ENCODE measurements around the gene UTRN.

Gene UTRN

DNA sequence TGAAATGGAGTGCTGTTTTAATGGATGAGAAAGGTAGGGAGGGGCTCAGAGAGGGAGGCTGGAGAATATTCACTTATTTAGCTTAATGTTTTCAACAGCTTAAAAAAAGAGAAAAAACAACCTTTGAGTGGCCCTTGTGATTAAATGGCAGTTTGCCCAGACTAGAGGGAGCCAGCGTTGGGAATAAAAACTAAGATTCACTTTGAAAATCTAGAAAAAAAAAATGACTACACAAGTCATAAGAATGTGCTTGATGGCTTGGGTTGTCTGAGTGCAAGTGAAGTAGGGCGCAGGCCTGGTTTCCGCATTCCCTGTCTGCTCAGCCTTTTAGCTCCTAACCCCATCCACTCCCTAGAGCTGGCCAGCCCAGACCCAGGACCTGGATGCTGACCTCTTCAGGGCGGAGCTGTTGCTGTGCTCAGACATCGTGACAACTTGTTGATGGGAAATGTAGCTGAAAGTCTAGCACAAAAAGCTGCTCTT lies 28.9 kb downstream of the UTRN start:
- DNase-seq (ENCODE audit: low read depth) = no peak

DNA sequence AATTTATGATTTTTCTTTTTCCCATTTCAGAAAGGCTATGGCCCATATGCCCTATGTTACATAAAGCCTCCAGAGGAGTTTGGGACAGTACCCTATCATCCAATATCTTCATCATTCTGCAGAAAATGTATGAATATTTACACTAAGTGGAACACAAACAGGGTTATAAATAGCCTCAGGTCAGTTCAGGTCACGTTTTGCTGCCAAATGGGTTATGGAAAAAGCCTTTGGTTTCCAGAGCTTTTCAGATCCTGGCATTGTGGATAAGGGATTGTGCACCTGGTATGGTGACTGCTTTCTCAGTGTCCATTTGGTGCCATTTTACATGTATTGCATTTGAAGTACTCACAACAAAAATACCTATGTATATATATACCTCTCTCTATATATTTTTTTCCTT lies 29.4 kb downstream of the UTRN start:
- DNase-seq (ENCODE audit: low read depth) = no peak

DNA sequence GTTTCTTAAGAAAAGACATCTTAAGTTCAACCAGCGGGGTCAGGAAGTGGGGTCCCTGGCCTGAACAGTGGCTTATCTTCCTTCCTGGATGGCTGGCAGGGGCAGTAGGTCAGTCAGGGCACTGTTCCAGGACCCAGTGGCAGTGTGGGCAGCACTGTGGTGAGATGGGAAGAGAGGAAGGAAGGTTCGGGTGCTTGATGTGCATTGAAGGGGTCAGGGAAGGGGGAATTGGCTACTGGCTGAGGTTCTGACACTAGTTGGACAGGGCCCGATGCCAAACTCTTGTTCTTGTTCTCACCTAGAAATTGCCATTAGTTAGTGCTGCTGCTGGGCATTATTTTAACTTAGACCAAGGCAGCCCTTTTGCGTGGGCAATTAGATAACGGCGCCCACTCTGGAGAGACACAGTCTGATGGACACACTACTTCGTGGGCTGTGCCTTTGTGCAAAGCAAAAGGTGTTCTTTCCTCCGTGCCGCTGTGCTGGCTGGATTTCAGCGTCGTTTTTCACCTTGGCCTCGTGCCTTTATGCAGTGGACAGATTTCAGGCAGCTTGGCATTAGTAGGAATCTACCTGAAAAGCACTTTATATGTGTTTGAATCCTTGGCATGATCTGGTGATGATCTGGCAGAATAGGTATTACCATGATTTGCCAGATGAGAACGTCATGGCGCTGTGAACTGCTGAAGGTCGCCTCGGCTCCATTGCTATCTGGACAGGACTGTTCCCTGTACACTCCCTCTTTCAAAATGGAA lies 30.3 kb downstream of the UTRN start:
- DNase-seq (ENCODE audit: low read depth) = no peak

DNA sequence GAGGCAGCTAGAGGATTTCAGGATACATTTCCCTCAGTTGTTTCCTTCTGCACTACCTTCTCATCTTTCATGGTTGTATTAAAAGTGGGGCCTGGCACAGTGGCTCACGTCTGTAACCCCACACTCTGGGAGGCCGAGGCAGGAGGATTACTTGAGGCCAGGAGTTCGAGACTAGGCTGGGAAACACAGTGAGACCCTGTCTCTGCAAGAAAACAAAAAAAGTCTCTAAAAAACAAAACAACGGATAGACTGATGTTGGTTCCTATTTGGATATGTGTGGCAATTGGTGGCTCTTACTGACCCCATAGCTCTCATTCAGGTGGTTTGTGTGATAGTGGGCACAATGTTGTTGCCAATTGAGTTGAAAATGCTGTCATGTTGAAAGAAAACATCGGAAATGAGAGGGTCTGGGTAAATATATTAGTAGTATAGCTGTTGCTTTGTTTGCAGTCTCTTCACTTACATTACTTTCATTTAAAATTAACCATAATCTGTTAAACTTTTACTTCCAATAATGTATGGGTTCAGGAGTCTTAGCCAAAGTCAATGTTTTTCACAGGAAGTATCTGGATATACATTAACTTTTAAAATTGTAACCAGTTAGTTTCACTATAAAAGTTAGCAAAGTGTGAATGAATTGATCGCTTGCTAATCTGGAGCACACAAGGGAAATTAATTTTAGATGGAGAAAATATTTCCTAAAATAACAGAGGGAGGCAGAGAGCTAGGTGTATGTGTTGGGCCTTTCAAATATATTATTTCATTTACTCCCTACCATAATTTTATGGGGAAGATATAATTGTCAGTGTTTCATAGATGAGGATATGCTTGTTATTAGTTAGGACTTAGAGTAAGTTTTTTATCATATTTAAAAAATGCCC lies 31.1 kb downstream of the UTRN start:
- no peak for DNase-seq (ENCODE audit: low read depth)

DNA sequence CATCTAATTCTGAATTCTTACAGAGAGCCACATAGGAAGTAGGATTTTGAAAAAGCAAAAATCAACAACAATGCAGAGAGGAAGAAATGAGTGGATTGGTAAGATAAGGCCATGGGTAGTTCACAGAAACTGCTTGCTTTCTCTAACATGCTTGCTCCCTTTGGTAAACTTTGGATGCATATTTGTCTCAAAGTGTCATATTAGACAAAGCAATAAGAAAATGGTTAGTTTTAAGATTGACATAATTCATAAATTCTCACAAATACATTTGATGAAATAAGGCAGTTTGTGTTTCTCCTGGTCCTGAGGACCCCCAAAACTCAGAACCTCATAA lies 31.7 kb downstream of the UTRN start:
- DNase-seq (ENCODE audit: low read depth) = no peak

DNA sequence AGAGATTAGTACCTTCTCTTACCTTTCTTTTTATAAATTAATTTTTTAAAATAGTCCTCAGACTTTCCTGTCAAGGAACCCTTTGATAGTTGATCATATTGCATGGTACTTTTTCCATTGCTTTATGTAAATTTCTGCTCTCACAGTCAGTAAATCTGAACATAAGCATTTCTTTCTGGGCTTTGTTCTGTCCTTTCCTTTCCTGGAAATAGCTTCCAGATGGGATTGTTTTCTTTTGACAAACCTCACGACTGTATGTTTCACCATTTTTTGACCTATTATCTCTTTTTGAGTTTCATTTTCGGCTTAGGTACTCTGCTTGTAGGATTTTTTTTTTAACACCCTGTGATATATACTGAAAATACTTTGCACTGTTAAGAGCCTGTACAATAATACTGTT lies 32.6 kb downstream of the UTRN start:
- DNase-seq (ENCODE audit: low read depth) = no peak

DNA sequence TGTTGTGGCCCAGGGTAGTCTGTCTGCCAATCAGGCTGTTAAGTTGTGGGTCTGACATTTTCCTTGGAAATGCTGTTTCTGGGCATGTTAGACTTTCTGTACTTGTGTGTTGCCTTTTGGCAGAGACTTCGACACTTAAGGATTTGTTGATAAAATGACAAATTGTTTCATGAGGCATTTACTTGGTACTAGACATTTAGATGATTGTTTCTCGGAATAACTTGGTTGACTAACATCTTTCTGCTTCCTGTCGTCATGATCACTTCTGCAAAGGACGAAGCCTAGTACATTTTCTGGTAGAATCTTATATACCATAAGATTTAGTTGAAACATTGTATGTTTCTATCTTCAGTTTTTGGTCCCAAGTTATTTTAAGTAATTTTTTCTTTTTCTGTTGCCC lies 34.1 kb downstream of the UTRN start:
- DNase-seq (ENCODE audit: low read depth) = no peak

DNA sequence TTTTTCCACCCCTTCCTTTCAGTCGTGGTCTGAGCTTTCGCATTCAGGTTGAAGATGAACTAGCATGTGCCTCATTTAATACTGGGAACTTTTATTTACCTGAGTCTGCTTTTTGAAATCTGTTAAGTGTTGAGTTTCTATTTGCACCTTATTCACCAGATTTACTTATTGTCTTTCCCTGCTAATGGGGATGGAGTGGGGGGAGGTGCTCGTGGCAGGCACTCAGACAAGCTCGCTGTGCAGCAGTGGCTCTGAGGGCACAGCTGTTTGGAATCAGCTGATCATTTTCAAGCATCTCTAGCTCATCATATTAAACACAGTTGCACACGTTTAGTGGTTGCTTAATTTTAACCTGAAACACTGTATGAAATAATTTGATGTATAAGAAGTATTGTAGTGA lies 35.6 kb downstream of the UTRN start:
- no peak for DNase-seq (ENCODE audit: low read depth)

DNA sequence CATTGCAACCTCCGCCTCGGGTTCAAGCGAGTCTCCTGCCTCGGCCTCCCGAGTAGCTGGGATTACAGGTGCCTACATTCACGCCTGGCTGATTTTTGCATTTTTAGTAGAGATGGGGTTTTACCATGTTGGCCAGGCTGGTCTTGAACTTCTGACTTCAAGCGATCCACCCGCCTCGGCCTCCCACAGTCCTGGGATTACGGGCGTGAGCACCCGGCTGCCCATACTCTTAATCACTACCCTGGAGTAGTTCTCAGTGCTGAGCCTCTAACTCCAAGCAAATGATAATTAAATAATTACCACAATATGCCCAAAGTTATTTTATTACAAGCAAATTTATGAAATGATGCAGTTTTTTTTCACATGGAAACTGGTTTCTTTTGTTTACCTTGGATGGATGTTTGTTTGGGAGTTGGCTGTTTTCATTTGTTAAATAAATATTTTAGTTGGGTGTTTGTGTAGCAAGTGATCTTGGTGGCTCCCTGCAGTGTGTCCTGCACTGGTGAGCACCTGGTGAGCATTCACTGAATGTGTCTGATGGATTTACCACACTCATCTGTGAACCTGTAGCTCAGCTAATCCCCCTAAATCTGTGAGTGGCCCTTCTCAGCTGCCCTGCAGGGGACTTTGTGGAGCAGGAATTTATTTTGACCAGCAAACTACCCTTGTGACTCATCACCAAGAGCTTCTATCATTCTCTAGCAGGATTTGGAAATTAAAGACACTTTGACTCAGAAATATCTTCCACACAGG lies 36.9 kb downstream of the UTRN start:
- no peak for DNase-seq (ENCODE audit: low read depth)

DNA sequence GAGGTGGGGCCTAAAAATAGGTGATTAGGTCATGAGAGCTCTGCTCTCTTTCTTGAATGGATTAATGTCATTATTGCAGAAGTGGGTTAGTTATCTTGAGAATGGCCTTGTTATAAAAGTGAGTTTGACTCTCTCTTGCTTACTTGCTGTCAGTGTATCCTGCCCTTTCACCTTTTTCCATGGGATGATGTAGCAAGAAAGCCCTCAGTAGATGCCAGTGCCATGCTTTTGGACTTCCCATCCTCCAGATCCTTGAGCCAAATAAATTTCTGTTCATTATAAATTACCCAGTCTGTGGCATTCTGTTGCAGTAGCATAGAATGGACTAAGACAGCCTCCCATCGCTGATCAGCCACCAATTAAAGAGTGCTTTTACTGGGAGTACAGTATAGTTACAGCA lies 40.1 kb downstream of the UTRN start:
- DNase-seq (ENCODE audit: low read depth) = no peak

DNA sequence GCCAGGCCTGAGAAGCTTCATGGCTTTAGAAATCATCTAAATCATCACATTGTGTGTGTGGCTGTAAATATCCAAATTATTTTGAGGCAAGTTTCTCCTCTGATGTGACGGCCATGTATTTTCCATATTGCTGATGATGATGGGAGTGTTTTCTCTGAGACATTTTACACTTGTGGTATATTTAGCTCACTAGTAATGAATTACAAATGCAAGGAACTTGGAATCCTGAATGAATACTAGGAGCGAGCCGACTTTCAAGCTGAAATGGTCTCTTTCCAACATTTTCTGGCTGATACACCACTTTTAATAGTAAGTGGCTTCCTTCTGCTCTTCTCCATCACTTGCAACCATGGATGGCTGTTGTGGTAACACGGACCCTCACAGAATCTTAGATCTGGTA lies 41.3 kb downstream of the UTRN start:
- no peak for DNase-seq (ENCODE audit: low read depth)

DNA sequence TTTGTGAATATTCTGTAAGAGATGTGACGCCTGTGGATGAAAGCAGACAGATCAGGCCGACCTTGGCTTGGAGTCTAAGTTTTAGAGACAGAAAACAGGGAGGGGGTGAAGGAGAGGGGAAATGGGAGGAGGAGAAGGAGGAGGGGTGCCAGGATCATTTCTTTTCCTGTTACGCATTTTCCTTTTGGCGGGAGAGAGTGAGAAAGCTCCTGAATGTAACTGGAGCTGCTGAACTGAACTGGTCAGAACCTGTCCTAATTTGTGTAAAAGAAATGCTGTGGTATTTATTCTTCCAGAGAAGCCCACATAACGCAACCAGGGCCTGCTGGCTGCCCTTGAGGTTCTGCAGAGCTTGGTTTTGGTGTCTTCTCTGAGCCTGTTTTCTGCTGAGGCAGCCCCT lies 41.9 kb downstream of the UTRN start:
- no peak for DNase-seq (ENCODE audit: low read depth)

DNA sequence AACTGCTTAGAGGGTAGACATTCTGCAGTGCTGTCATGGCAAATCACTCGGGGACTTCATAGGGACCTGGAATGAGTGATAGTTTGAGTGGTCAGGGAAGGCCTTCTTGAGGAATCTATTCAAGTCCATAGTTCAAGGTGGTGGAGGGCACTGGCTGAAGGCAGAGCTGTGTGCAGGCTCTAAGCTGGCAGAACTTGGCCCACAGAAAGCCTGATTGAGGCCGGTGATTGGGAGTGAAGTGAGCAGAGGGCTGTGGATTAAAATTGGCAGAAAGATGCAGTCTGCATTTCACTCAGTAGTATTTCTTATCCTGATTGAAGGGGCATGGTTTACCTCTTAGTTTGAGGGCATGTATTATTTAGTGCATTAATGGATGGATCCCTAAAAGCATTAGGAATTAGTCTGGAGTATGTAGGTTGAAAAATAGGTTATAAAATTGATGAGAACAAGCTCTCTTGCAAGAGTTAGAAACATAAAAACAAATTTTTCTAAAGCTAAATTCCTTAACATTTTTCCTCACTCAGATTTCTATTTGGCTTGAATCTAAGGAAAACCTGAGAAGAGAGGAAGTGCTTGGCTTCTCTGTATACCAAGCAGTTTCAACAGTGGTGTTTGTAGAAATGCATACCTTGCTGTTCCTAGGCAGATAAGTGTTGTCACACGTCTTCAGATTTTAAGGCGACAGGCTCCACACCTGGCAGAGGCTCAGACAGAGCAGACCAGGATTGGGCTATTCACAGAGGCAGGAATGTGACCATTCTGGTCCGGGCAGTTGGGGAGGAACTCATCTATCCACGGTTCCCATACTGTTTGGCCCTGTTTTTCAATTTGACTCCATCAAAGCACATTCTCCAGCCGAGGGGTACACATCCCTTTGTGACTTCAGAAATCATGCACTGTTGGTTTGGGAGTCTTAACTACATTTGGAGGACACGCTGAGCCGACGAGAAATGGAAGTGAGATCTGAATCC lies 45.2 kb downstream of the UTRN start:
- DNase-seq (ENCODE audit: low read depth) = no peak

DNA sequence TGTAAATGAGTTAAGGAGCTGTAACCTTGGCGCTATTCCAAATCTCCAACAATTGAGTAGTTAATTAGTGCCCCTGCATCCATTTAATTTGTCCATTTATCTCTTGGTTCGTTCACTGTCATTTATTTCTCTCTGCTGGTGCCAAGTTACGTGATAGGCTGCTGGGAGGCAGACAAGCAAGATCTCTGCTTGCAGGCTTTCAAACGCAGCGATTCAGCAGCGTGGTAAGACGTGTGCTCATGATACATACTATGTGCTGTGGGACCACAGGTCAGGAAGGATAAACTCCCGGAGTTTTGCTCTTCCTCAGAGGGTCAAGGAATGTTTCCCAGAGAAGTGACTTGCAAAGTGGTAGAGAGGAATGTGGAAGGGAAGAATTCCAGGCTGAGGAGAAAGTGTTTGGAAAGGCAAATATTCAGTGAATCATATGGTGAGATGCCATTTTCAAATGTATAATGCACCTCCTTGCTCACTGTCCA lies 46.4 kb downstream of the UTRN start:
- no peak for DNase-seq (ENCODE audit: low read depth)

DNA sequence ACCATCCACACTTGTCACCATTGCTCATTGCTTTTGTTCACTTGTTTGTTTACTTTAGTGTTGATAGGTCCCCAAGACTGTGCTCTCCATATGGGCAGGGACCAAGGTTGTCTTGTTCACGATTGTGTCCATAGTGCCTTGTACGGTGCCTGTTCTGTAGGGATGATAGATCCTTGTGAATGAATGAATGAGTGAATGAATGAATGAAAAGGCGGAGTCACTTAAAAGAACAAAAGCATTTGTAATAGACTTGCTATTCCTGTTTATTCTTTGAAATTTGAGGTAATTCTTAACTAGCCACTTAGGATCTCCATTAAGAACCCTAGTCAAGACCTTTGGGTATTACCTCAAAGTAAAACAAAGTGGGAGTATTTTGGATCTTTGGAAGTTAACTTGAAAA lies 47.0 kb downstream of the UTRN start:
- no peak for DNase-seq (ENCODE audit: low read depth)

DNA sequence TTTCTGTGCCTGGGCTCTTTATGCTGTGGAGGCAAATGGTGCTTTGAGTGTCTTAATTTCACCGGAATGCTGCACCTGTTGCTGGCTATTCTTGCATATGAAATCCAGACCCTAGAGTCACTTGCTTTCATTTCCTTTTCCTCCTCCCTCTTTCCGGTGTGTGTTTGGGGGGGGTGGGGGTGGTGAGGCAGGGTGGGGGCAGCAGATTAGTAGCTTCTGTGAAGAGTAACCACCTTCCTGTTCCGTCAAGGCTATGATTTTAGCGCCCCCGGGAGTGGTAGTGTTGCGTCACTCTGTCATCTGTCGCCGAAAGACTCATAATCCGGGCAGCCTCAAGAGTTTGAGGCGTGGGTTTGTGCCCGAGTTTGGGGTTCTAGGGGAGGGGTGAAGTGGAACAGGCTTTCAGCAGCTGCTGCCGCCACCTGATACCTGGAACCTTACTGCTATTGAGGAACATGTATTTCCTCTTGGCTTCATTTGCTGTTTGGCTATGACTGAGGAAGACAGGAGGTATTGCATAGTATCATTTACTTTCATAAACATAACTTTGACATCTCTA lies 49.1 kb downstream of the UTRN start:
- DNase-seq (ENCODE audit: low read depth) = peak; percentile 41

All from activated T-helper 1 cell treated with Interleukin-2 at 50 U/mL for 16 hours (primary cell).